Midbrain (tissue), 1 donor: ENCODE data around the gene LETM1.

Source experiments
- DNase-seq: peaks from one replicate; lab custom pipeline; 2025; lab: John Stamatoyannopoulos, UW

LETM1 gene

DNA sequence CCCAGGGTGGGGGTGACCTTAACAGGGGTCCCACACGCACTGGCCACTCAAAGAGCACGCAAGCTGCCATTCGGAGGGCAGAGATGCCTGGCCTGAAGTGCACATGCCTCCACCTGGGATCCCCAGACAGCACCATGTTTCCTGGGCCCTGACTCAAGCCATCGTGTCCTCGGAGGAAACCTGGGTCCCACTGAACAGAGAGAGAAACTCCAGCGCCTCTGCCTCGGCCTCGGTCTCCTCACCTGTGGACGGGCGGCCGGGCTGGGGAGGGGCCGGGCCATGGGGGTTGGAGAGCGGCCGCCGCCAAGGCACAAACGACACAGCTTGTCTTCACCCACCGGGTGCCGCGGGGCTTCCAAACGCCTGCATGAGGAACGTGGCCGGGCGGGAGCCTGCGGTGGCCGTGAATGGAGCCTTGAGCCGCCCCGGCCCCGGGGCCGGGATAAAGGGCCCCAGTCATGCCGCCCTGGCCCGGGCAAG, 92.8 kb downstream of the LETM1 start:
- DNase-seq: no peak

DNA sequence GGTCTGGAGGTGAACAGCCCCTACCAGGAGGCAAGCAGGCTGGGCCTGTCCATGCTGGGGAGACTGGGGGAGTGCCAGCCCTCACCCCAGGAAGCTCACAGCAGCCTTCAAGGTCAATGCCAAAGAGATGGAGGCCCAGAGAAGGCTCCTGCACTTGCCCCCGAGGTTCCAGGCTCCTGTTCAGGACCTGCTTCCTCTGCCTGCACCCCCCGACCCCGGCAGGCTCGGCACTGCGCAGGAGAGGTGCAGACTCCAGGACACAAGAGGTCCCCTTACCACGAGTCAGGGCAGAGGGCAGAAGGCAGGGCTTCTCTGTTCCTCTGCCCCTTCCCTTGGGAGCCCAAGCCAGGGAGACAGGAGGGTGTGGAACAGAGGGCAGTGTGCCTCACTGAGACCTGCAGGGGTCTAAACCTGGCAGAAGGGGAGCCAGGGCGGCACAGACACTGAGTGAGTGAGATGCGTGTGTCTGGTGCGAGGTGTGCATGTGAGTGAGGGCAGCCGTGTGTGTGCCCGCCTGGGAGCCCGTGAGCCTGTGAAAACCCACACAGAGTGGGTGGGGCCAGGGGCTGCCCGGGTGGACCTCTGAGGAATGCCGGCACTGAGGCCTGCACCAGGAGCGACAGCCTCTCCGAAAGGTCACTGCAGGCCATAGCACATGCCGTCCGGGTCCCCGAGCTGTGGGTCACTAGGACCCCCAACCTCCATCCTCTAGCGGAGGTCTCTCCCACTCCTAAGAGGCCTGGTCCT, 93.5 kb downstream of the LETM1 start:
- no peak for DNase-seq
